ENCODE results near the gene KHDC4. TPM values are rescaled to one million over a fixed set of nuclear protein-coding genes. Genes with fewer than 3 reads are reported as not detected.
A peak's percentile ranks its signal among the peaks of the same experiment; 100 is the strongest.

The KHDC4 gene
- total RNA-seq, 1 donor, result 37.3 TPM

DNA sequence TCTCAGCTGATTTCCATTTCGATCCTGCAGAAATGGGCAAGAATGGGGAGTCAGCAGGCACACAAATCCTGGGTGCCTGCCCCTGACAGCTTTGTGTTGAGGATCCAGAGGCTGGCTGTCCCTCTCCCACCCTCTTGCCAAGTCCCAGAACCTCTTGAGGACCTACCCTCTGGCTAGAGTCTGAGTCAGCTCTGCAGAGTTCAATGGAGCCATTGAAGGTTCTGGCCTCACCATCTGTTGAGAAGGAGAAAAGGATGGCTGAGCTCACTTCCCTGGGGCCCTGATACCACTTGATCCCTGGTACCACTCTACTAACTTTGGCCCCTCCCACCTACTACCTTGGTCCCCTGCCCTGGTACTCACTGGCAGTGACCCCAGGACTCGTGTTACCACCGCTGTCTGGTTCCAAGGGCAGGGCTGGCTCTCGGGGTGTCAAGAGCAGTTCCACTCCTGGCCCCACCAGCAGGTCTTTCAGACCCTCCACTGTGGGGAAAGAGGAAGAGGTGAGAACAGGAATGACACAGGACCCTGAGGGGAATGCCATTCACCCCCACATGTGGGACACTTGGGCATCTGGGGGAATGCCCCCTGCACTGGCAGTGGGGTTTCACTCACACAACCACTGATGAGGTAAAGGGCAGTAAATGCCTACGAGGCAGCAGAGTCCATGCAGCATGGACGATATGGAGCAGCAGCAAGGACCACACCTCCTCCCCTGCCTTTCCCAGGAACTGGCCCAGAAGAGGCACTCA is 17.7 kb upstream of the KHDC4 start:
- Histone ChIP-seq H3K4me2 (ENCODE audit: insufficient read depth, low read length) (no peak overlapping the region), H3K9me3 (ENCODE audit: low read depth, low read length) (no peaks in the 10 kb centered on the region), H3K79me2 (ENCODE audit: insufficient read depth, low read length) (no peaks in the 10 kb centered on the region), H3K27me3 (ENCODE audit: insufficient read depth, low read length) (no peaks in the 10 kb centered on the region), H3K4me1 (ENCODE audit: insufficient read depth, low read length) (no peaks in the 10 kb centered on the region), H4K20me1 (ENCODE audit: insufficient read depth, low read length) (peaks cover 9% of the 10 kb centered on the region), H3K36me3 (ENCODE audit: insufficient read depth, low read length) (peaks cover 76% of the 10 kb centered on the region), H2AFZ (ENCODE audit: low read length) (no peak overlapping the region), H3K27ac (ENCODE audit: low read depth, low read length) (no peak overlapping the region), H3K4me3 (ENCODE audit: insufficient read depth, low read length) (no peak overlapping the region)
- no peak for DNase-seq (ENCODE audit: insufficient read length, low spot score, missing footprints)
- TF ChIP-seq, protein P1, sequence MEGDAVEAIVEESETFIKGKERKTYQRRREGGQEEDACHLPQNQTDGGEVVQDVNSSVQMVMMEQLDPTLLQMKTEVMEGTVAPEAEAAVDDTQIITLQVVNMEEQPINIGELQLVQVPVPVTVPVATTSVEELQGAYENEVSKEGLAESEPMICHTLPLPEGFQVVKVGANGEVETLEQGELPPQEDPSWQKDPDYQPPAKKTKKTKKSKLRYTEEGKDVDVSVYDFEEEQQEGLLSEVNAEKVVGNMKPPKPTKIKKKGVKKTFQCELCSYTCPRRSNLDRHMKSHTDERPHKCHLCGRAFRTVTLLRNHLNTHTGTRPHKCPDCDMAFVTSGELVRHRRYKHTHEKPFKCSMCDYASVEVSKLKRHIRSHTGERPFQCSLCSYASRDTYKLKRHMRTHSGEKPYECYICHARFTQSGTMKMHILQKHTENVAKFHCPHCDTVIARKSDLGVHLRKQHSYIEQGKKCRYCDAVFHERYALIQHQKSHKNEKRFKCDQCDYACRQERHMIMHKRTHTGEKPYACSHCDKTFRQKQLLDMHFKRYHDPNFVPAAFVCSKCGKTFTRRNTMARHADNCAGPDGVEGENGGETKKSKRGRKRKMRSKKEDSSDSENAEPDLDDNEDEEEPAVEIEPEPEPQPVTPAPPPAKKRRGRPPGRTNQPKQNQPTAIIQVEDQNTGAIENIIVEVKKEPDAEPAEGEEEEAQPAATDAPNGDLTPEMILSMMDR (IDR thresholded peaks at IDR 0.05; ENCODE audit: extremely low read depth, low read depth, low read length), result no peak

DNA sequence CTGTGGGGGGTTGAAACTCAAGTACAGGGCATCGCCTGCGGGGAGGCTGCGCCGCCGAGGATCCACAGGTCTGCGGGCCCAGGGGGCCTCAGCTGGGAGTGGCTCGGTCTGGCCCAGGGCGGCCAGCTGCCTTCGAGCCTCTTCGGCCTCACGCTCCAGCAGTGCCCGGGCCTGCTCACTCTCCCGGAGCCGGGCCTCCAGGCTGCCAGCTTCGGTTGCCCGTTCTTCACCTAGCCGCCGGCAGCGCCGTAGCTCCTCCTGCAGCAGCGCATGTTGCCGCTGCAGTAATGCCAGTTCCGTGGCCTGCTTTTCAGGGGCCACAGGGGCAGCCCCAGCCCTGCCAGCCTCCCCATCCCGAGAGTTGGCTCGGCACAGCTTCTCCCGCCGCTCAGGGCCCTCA is 16.6 kb upstream of the KHDC4 start:
- Histone ChIP-seq H3K27ac (ENCODE audit: low read depth, low read length) (no peak overlapping the region), H4K20me1 (ENCODE audit: insufficient read depth, low read length) (peaks cover 18% of the 10 kb centered on the region), H3K79me2 (ENCODE audit: insufficient read depth, low read length) (no peaks in the 10 kb centered on the region), H3K4me2 (ENCODE audit: insufficient read depth, low read length) (no peak overlapping the region), H3K4me1 (ENCODE audit: insufficient read depth, low read length) (no peaks in the 10 kb centered on the region), H3K4me3 (ENCODE audit: insufficient read depth, low read length) (no peak overlapping the region), H3K27me3 (ENCODE audit: insufficient read depth, low read length) (no peaks in the 10 kb centered on the region), H3K9me3 (ENCODE audit: low read depth, low read length) (no peaks in the 10 kb centered on the region), H2AFZ (ENCODE audit: low read length) (no peak overlapping the region), H3K36me3 (ENCODE audit: insufficient read depth, low read length) (peaks cover 85% of the 10 kb centered on the region)
- DNase-seq (ENCODE audit: insufficient read length, low spot score, missing footprints), result no peak
- TF ChIP-seq, protein P1 (IDR thresholded peaks at IDR 0.05; ENCODE audit: extremely low read depth, low read depth, low read length), result no peak

DNA sequence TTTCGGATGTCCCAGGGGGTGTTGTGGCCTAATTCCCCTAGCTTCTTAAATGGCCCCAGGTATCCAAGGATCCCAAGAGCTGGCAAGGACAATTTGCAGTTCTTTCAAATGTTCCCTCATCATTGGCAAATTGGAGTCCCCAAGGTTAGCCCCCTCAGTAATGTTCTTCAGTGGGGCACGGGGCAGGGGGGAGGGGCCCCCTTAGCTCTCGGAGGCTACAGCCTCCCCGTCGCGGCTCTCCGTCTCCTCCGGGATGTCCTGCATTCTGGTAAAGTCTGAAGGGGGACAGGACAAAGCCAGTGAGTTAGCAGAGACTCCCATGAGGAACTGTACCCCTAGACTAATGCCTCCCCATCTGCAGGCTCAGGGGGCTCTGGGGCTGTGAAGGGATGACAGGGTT is 13.5 kb upstream of the KHDC4 start:
- Histone ChIP-seq H3K36me3 (ENCODE audit: insufficient read depth, low read length) (peaks cover 59% of the 10 kb centered on the region), H3K4me1 (ENCODE audit: insufficient read depth, low read length) (no peaks in the 10 kb centered on the region), H3K9me3 (ENCODE audit: low read depth, low read length) (no peaks in the 10 kb centered on the region), H3K4me3 (ENCODE audit: insufficient read depth, low read length) (no peak overlapping the region), H3K27me3 (ENCODE audit: insufficient read depth, low read length) (no peaks in the 10 kb centered on the region), H2AFZ (ENCODE audit: low read length) (no peak overlapping the region), H4K20me1 (ENCODE audit: insufficient read depth, low read length) (peaks cover 18% of the 10 kb centered on the region), H3K4me2 (ENCODE audit: insufficient read depth, low read length) (no peak overlapping the region), H3K27ac (ENCODE audit: low read depth, low read length) (no peak overlapping the region), H3K79me2 (ENCODE audit: insufficient read depth, low read length) (no peaks in the 10 kb centered on the region)
- DNase-seq (ENCODE audit: insufficient read length, low spot score, missing footprints), result peak; percentile 78
- TF ChIP-seq, protein P1 (IDR thresholded peaks at IDR 0.05; ENCODE audit: extremely low read depth, low read depth, low read length), result no peak

DNA sequence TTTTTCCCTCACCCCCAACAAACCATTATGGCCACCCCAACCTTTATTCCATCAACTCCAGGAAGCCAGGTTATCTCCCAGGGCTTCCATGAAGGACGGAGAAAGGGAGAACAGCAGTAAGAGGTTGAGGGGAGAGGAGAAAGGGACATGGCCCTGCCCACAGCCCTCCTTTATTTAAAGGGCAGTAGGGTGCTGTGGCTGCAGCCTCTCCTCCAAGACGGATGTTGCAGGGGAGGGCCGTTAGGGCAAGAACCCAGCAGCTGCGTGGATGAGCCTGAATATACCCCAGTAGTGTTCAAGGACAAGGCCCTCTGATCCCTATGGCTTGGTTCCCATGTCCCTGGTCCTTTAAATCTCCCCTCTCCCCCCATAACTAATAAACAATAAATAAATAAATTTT is 13.1 kb upstream of the KHDC4 start:
- Histone ChIP-seq H3K4me2 (ENCODE audit: insufficient read depth, low read length) (no peak overlapping the region), H3K27me3 (ENCODE audit: insufficient read depth, low read length) (no peaks in the 10 kb centered on the region), H3K79me2 (ENCODE audit: insufficient read depth, low read length) (no peaks in the 10 kb centered on the region), H3K4me1 (ENCODE audit: insufficient read depth, low read length) (no peaks in the 10 kb centered on the region), H3K9me3 (ENCODE audit: low read depth, low read length) (no peaks in the 10 kb centered on the region), H3K36me3 (ENCODE audit: insufficient read depth, low read length) (peaks cover 55% of the 10 kb centered on the region), H3K27ac (ENCODE audit: low read depth, low read length) (no peak overlapping the region), H3K4me3 (ENCODE audit: insufficient read depth, low read length) (no peak overlapping the region), H2AFZ (ENCODE audit: low read length) (no peak overlapping the region), H4K20me1 (ENCODE audit: insufficient read depth, low read length) (peaks cover 18% of the 10 kb centered on the region)
- no peak for DNase-seq (ENCODE audit: insufficient read length, low spot score, missing footprints)
- TF ChIP-seq, protein P1 (IDR thresholded peaks at IDR 0.05; ENCODE audit: extremely low read depth, low read depth, low read length), result no peak
